Adipocyte (in vitro differentiated cells): ENCODE results near the gene RTRAF.

Experiments used
- DNase-seq: peaks from one replicate; pipeline ENCODE4 v3.0.0-alpha.2; 2015; ENCODE audit warnings: low read depth
- H3K27me3 ChIP-seq: replicated peaks from 2 replicates; pipeline ENCODE4 v1.7.0; 2013; ENCODE audit warnings: mild to moderate bottlenecking, low read length, moderate library complexity; ENCODE audit not compliant: control insufficient read depth, insufficient read depth
- H3K36me3 ChIP-seq: 2 replicates; pipeline ENCODE4 v1.7.0; 2013; ENCODE audit warnings: low read length, mild to moderate bottlenecking, moderate library complexity; ENCODE audit not compliant: control insufficient read depth, insufficient read depth, severe bottlenecking
- H3K4me1 ChIP-seq: 2 replicates; pipeline ENCODE4 v1.7.0; 2013; ENCODE audit warnings: mild to moderate bottlenecking, low read length, moderate library complexity; ENCODE audit not compliant: control insufficient read depth, insufficient read depth
- H3K4me3 ChIP-seq: 2 replicates; pipeline ENCODE4 v1.7.0; 2013; ENCODE audit warnings: mild to moderate bottlenecking, low read length, moderate library complexity
- H3K9ac ChIP-seq: 2 replicates; pipeline ENCODE4 v1.7.0; 2013; ENCODE audit warnings: mild to moderate bottlenecking, low read length, moderate library complexity
- H3K9me3 ChIP-seq: 2 replicates; pipeline ENCODE4 v1.7.0; 2013; ENCODE audit warnings: mild to moderate bottlenecking, low read length, moderate library complexity; ENCODE audit not compliant: control insufficient read depth

The RTRAF gene

DNA sequence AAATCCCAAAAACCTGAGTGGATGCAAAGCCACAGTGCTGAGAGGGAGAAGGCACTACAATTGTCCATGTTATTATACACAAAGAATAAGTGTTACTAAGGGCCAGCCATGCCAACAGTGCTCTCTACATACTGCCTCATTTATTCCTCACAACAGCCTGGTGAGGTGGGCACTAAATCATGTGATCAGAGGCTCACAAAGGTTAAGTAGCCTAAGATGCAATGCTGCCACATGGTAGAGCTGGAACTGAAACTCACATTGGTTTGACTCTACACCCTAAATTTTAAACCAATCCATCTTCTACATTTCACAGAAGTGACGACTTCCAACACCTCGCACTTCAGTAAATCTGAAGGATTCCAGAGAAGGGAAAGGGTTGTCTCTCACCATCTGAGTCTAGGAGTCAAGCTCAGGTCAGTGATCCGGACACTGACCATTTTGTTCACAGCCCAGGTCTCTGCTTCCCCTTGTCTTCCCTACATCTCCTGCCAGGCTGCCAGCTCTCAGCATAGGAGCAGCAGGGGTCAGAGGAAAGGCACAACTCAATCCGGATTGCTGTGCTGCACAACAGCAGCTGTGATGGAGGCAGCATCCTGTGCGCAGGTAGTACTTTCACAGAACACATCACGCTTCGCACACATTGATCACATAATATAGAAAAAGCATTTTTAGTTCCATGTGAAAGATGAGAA is 49.9 kb downstream of the RTRAF start:
- Histone ChIP-seq H3K9me3 (no peaks in the 10 kb centered on the region), H3K27me3 (no peaks in the 10 kb centered on the region), H3K36me3 (peaks cover 68% of the 10 kb centered on the region), H3K4me1 (peaks cover 23% of the 10 kb centered on the region), H3K9ac (no peak overlapping the region), H3K4me3 (no peak overlapping the region)
- no peak for DNase-seq

DNA sequence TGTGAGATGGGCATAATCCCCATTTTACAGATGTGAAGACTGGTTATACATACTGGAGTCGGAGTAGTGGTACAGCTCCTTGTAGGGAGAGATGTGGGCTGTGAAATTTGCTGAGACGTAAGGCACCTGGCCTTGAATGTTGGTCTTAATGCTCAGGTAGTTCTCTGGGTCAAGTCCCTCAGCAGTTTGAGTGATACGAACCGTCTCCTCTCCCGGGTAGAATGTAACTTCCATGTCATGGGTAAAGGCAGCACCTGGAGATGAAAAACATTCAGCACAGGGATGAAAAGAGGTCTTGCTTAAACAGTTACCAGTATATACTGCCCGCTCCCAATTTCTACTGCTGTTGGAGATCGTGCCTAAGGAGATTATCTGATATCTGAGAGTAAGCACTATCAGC is 51.3 kb downstream of the RTRAF start:
- Histone ChIP-seq H3K4me1 (peaks cover 34% of the 10 kb centered on the region), H3K27me3 (no peaks in the 10 kb centered on the region), H3K9me3 (no peaks in the 10 kb centered on the region), H3K9ac (no peak overlapping the region), H3K4me3 (no peak overlapping the region), H3K36me3 (peaks cover 61% of the 10 kb centered on the region)
- DNase-seq = no peak

DNA sequence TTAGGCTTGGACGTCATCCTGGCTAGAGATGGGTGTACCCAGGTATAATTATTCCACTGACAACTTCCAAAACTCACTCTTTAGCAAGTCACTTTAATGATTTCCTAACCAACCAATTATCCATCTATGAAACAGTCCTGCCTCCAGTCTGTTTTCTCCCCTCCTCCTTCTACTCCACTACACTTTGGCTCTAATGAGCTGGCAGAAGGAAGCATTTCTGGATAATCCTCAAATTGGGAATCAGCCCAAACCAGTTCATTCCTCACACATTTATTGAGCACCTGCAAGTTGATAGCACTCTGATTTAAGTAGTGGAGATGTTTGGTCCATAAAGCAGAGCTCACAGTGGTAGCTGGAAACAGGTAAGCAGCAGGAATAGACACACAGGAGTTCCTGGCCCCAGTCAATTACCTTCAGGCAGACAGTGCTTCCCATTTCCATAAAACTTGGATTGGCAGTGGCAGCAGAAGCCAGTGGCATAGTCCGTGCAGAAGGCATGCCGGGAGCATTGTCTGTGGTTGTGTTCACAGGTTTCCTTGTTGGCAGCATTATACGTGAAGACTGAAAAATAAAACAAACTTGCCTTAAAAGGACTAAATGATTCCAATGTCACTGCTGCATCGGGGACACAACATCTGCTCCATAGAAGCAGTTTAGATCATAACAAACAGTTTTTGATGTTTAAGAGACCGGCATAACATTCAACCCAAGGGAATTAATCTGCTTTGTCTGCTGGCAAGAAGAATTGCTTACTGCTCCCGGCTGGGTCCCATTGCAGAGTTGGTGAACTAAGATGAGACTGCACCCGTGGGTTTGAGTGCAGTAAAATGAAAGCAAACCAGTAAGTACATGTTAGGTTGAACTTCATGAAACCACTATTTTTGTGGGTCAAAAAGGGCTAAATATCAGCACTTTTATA is 53.3 kb downstream of the RTRAF start:
- Histone ChIP-seq H3K9me3 (no peaks in the 10 kb centered on the region), H3K27me3 (no peaks in the 10 kb centered on the region), H3K9ac (peak overlapping the region; percentile 5), H3K4me3 (peak overlapping the region; percentile 9), H3K4me1 (peaks cover 51% of the 10 kb centered on the region), H3K36me3 (peaks cover 48% of the 10 kb centered on the region)
- no peak for DNase-seq

DNA sequence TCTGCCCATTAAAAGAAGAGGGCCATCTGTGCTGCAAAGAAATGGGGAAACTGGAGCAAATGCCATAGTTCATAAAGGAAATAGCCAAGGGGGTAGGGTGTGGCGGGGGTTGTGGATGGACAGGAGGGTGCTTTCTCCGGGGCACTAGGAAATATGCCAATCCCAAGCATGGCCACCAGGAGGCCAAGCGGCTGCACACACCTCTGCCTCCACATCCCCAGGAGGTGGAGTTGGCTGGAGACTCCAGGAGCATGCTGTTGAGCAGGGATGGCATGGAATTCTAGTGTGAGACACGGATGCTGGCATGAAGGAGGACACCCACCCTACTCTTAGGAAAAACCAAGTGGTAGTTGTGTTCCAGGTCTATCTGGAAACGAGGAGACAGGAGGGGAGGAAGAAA is 54.3 kb downstream of the RTRAF start:
- Histone ChIP-seq H3K9ac (peak overlapping the region; percentile 5), H3K27me3 (no peaks in the 10 kb centered on the region), H3K4me3 (no peak overlapping the region), H3K36me3 (peaks cover 38% of the 10 kb centered on the region), H3K4me1 (peaks cover 60% of the 10 kb centered on the region), H3K9me3 (no peaks in the 10 kb centered on the region)
- peak; percentile 64 for DNase-seq

DNA sequence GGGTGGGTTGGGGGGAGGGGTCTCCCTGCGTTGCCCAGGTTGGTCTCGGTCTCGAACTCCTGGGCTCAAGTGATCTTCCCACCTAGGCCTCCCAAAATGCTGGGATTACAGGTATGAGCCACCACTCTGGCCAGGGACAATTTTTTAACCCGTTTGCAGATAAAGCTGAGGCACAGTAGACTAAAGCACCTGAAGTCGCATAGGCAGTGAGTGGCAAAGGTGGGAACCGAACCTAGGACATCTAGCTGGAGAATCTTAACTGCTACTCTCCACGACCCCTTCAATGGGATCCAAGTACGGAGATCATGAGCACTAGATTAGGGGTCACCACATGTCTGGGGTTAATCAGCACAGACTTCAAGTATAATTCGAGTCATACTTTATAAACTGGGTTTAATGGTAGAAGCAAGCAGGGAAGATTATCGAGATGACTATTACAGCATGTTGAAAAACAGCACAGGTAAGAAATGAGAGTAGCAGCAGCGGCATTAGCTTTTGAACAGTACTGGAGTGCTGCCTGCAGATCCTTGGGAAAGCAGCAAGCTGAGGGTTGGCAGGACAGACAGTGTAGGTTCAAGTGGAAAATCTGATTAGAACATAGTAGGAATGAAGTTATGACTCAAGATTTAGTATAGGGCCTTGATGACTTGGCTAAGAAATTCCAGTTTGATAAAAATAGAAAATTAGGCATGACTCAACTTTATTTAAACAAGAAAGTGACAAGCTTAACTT is 55.6 kb downstream of the RTRAF start:
- H3K36me3 ChIP-seq = peaks cover 25% of the 10 kb centered on the region
- H3K9ac ChIP-seq = peak overlapping the region; percentile 73
- peak; percentile 92 for DNase-seq

DNA sequence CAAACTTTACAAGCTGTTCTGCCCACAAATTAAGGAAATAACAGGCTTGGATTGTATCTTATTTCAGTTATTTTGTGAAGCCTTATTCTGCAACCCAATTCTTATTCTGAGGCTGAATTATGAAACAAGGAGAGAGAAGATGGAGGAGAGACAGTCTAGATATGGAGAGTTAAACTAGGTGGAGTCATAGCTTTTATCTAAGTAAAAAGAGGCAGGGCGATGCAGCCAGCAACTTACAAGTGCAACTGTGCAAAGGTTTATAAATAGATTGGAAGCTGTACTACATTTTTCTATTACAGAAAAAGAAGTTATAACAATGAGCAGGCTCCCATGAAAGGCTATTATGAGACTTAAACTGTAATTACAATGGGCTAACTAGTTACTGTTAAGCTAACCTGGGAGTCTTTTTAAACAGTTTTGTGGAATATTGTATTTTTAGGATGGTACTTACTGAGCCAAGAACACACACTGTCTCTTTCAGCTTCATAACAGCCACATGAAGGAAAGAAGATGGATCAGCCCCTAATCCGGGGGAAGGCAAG is 57.1 kb downstream of the RTRAF start:
- Histone ChIP-seq H3K27me3 (no peaks in the 10 kb centered on the region), H3K36me3 (peaks cover 12% of the 10 kb centered on the region), H3K9ac (peak overlapping the region; percentile 14), H3K9me3 (no peaks in the 10 kb centered on the region), H3K4me1 (peaks cover 87% of the 10 kb centered on the region), H3K4me3 (no peak overlapping the region)
- no peak for DNase-seq

More for the DNA sequence above, 55.6 kb downstream of the RTRAF start:
- peaks cover 72% of the 10 kb centered on the region for H3K4me1 ChIP-seq
- H3K27me3 ChIP-seq = no peaks in the 10 kb centered on the region
- H3K9me3 ChIP-seq = no peaks in the 10 kb centered on the region
- H3K4me3 ChIP-seq = peak overlapping the region; percentile 6

DNA sequence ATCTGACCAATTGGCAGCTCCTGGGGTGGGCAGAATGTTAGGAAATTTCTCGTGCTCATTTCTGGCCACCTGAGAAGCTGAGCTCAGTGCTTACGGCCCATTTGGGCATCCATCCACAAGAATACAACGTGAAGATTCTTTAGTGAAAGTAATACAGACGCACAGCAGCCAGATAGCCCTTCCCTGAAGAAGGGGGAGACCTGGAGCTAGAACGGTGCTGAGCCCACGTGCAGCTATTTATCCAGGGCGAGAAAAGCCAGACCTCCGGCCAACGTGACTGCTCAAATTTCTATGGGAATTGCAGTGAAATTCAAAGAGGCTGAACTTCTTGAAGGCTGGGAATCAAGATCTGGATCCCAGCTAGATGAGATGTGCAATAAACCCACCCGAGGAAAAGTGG is 58.8 kb downstream of the RTRAF start:
- DNase-seq = no peak
- H3K36me3 ChIP-seq = peaks cover 5% of the 10 kb centered on the region
- H3K9ac ChIP-seq = peak overlapping the region; percentile 52
- H3K27me3 ChIP-seq = no peaks in the 10 kb centered on the region
- peak overlapping the region; percentile 30 for H3K4me3 ChIP-seq
- peaks cover 89% of the 10 kb centered on the region for H3K4me1 ChIP-seq
- H3K9me3 ChIP-seq = no peaks in the 10 kb centered on the region

DNA sequence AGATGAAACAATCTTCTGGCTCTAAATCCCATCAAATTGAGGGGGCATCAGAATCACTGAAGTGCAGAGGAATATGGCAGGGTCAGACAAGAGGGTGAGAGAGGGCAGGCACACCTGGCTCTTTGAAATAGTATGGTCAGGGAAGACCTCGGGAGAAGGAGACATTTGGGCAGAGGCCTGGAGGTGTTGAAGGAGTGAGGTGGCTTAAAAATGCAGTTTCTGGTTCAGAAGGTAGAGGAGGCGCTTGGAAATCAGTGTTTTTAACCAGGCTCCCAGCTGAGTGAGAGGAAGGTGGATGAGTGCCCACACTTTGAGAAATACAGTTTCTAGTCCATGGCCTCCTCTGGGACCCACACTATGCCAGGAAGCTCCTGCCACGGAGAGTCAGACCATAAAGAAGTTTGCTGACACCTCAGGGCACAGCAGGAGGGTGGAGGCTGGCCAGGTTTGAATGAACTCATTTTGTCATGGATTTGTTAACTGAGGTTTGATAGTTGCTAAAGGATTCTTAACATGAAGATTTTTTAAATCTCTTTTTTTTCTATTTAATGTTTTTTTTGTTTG is 59.4 kb downstream of the RTRAF start:
- Histone ChIP-seq H3K27me3 (no peaks in the 10 kb centered on the region), H3K4me1 (peaks cover 90% of the 10 kb centered on the region), H3K4me3 (peak overlapping the region; percentile 30), H3K9ac (peak overlapping the region; percentile 52), H3K36me3 (peaks cover 9% of the 10 kb centered on the region), H3K9me3 (no peaks in the 10 kb centered on the region)
- no peak for DNase-seq

DNA sequence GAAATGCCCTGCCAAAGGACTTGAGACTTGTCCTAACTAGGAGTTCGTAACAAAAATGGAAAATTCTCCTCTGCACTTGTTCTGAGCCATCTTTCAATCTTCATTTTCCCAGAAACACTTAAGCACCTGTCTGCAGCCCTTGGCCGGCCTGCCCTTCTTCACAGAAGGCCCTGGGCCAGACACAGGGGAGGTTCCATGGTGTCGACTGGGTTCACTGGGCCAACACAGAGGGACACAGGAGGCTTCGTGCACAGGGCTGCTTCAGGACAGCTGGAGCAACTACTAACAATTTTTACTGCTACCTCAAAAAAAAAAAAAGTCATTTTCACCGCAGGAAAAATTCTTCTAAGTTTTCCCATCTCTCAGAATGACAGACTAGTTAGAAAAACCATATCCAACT is 59.9 kb downstream of the RTRAF start:
- H3K4me3 ChIP-seq = no peak overlapping the region
- peak overlapping the region; percentile 52 for H3K9ac ChIP-seq
- H3K4me1 ChIP-seq = peaks cover 92% of the 10 kb centered on the region
- H3K27me3 ChIP-seq = no peaks in the 10 kb centered on the region
- no peaks in the 10 kb centered on the region for H3K9me3 ChIP-seq
- peaks cover 13% of the 10 kb centered on the region for H3K36me3 ChIP-seq
- DNase-seq = no peak

DNA sequence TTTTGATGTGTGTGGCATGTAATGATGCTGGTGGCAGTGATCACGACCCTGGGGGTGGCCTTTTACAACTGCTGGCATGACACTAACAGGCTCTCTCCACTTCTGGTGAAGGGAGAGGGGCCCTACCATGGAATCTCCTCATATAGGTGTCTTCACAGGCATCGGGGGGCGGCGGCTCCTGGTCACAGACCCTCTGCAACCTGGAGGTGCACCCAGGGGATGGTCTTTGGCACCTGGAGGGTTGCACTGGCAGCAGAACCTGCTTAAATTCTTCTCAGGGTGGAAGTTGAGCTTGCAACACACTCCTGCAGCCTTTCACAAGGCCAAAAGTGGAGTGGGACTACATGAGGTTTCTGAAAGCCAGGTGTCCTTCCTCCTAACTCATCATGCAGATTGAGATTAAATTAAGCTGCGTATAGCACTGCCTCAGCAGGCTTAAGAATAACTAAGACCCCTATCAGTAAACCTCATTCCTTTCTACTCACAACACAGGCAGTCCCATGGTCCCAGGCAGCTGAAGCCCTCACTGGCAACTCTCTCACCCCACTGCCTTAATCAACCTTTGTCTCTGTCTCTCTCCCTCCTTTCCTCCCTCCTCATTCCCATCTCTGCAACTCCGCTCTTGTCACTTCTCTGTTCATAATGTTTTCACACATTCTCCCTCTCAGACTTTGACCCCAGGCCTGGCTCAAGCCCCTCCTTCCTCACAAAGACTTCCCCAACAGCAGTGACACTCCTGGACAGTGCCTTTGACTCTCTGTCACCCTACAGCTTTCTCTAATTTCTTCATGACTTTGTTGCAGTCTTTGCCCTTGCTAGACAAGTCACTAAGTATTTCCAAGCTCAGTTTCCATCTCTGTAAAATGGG is 60.6 kb downstream of the RTRAF start:
- Histone ChIP-seq H3K27me3 (no peaks in the 10 kb centered on the region), H3K9me3 (no peaks in the 10 kb centered on the region), H3K36me3 (peaks cover 13% of the 10 kb centered on the region), H3K4me3 (no peak overlapping the region), H3K4me1 (peaks cover 93% of the 10 kb centered on the region), H3K9ac (peak overlapping the region; percentile 80)
- no peak for DNase-seq
